Stomach (tissue), 4 donors: ENCODE data around the gene SCAF1.

ENCODE experiments used
- EP300 ChIP-seq: sonication (generic); formaldehyde crosslinking; IDR thresholded peaks from one replicate; pipeline ENCODE4 v1.6.1; 2017; ENCODE audit warnings: antibody characterized with exemption
- POLR2A ChIP-seq, 4 donors: fragments of 450-650 bp; IDR thresholded peaks; one replicate each; pipeline ENCODE4 v1.6.1; 2016; ENCODE audit warnings: antibody characterized with exemption in 4 of 4, control low read depth in 2 of 4, mild to moderate bottlenecking in 1 of 4, moderate library complexity in 1 of 4
- POLR2AphosphoS5 ChIP-seq, 3 donors: sonication (generic); formaldehyde crosslinking; IDR thresholded peaks; one replicate each; pipeline ENCODE4 v1.6.1; 2016; ENCODE audit warnings: antibody characterized with exemption in 3 of 3
- TF ChIP-seq, protein P1 (sequence below), 7 experiments: fragments of 450-650 bp in 4 of 7; fragments of 200-600 bp in 3 of 7; sonication (generic) in 3 of 7; IDR thresholded peaks; one replicate each; pipeline ENCODE4 v1.5.1; 2016 to 2019; ENCODE audit warnings: antibody characterized with exemption in 7 of 7, control low read depth in 2 of 7, mild to moderate bottlenecking in 1 of 7

DNA sequence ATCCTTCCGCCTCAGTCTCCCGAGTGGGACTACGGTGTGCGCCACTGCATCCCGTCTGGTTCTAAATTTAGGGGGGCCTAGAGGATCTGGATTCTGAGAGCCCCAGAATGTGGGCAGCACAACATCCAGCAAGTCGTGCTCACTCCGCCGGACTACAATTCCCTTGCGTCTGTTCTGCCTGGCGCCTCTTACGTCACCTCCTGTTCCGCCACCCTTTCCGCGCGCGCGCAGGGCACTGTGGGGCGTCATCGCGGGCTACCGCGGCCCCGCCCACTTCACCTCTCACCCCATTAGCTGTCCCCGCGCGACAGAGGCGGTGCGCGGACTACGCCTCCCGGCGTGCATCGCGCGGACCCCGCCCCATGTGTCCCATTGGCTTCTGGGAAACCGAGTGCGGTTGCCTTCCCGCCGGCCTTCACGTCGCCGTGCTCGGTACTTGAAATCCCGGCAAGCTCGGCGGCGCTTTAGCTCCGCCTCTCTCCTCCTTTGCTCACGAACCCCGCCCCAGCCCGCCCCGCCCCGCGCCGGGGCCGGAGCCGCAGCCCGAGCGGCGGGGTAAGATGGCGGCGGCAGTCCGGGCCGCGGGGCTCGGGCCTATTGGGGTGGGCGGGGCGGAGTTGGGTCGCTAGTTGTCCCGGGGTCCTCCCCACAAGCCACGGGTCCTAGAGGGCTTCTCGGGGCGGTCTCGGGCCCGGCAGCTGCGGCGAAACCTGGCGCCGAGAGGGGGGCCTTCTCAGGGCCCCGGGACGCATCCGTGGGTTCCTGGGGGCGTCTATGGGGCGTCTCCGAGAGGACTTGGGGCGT lies at the start of gene SCAF1:
- TF ChIP-seq, protein P1, sequence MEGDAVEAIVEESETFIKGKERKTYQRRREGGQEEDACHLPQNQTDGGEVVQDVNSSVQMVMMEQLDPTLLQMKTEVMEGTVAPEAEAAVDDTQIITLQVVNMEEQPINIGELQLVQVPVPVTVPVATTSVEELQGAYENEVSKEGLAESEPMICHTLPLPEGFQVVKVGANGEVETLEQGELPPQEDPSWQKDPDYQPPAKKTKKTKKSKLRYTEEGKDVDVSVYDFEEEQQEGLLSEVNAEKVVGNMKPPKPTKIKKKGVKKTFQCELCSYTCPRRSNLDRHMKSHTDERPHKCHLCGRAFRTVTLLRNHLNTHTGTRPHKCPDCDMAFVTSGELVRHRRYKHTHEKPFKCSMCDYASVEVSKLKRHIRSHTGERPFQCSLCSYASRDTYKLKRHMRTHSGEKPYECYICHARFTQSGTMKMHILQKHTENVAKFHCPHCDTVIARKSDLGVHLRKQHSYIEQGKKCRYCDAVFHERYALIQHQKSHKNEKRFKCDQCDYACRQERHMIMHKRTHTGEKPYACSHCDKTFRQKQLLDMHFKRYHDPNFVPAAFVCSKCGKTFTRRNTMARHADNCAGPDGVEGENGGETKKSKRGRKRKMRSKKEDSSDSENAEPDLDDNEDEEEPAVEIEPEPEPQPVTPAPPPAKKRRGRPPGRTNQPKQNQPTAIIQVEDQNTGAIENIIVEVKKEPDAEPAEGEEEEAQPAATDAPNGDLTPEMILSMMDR (IDR thresholded peaks at IDR 0.05) = no peak
- TF ChIP-seq POLR2AphosphoS5 (IDR thresholded peaks at IDR 0.05) = peak; percentile 98 to 99 (median 99)
- TF ChIP-seq POLR2A (IDR thresholded peaks at IDR 0.05) = peak in 2 of 4 donors; percentile 91 to 94
- no peak for TF ChIP-seq EP300
